ENCODE measurements around the gene LPAR2. TPM values are rescaled to one million over a fixed set of nuclear protein-coding genes. Genes with fewer than 3 reads are reported as not detected.

LPAR2 gene
- total RNA-seq, 1 experiment from 2014 or later, result 5.6 TPM

GRCh38 chr19:19575411-19575810, 52.6 kb downstream of the LPAR2 start:
- in situ Hi-C loops (cut with HindIII; ENCODE audit: low sequenced_read_pairs), result no loop called here
- no peak for DNase-seq (ENCODE audit: low spot score)

Other genes starting within 250 kb of the LPAR2 start
- gene GATAD2A, start 222.5 kb downstream of the LPAR2 start, total RNA-seq (2014; rRNA removed; shearing (Covaris generic)), result 47.2 and 80.3 TPM in 2 replicates
- gene TSSK6, start 112.7 kb downstream of the LPAR2 start, total RNA-seq (2014; rRNA removed; shearing (Covaris generic)), result 2.4 and 8.3 TPM in 2 replicates
- 182 and 261 TPM in 2 replicates for gene NDUFA13, start 112.0 kb downstream of the LPAR2 start, total RNA-seq (2014; rRNA removed; shearing (Covaris generic))
- gene YJEFN3, start 99.3 kb downstream of the LPAR2 start, total RNA-seq (2014; rRNA removed; shearing (Covaris generic)), result 0.37 TPM in 2 replicates
- gene CILP2, start 90.0 kb downstream of the LPAR2 start, total RNA-seq (2014; rRNA removed; shearing (Covaris generic)), result 0.12 and 0.37 TPM in 2 replicates
- gene PBX4, start 9.5 kb downstream of the LPAR2 start, total RNA-seq (2014; rRNA removed; shearing (Covaris generic)), result 2.2 and 7.7 TPM in 2 replicates
- gene GMIP, start 15.4 kb upstream of the LPAR2 start, total RNA-seq (2014; rRNA removed; shearing (Covaris generic)), result 5.8 and 21.8 TPM in 2 replicates
- 36.0 and 48.0 TPM in 2 replicates for gene ATP13A1, start 35.5 kb upstream of the LPAR2 start, total RNA-seq (2014; rRNA removed; shearing (Covaris generic))
- 15.9 and 19.1 TPM in 2 replicates for gene ZNF101, start 40.6 kb upstream of the LPAR2 start, total RNA-seq (2014; rRNA removed; shearing (Covaris generic))
- gene ZNF14, start 104.9 kb upstream of the LPAR2 start, total RNA-seq (2014; rRNA removed; shearing (Covaris generic)), result 4.7 and 7.8 TPM in 2 replicates
- not detected in 2 replicates for gene ZNF506, start 193.5 kb upstream of the LPAR2 start, total RNA-seq (2014; rRNA removed; shearing (Covaris generic))
- 0.12 and 1.0 TPM in 2 replicates for gene ZNF253, start 237.7 kb upstream of the LPAR2 start, total RNA-seq (2014; rRNA removed; shearing (Covaris generic))

All from G401 (cell line).